Nucleus accumbens (tissue), 56 donors: Measurements from ENCODE around the gene PHOSPHO1.
A peak's percentile ranks its signal among the peaks of the same experiment; 100 is the strongest.

Source experiments
- DNase-seq, 56 donors: peaks; one replicate each; lab custom pipeline; 2025; lab: John Stamatoyannopoulos, UW

PHOSPHO1 gene

GRCh38 chr17:49223168-49223516 lies 7.4 kb downstream of the PHOSPHO1 start:
- no peak for DNase-seq

- no peak for DNase-seq
These were observed 10.6 kb downstream of the PHOSPHO1 start for GRCh38 chr17:49219987-49220386.

DNA sequence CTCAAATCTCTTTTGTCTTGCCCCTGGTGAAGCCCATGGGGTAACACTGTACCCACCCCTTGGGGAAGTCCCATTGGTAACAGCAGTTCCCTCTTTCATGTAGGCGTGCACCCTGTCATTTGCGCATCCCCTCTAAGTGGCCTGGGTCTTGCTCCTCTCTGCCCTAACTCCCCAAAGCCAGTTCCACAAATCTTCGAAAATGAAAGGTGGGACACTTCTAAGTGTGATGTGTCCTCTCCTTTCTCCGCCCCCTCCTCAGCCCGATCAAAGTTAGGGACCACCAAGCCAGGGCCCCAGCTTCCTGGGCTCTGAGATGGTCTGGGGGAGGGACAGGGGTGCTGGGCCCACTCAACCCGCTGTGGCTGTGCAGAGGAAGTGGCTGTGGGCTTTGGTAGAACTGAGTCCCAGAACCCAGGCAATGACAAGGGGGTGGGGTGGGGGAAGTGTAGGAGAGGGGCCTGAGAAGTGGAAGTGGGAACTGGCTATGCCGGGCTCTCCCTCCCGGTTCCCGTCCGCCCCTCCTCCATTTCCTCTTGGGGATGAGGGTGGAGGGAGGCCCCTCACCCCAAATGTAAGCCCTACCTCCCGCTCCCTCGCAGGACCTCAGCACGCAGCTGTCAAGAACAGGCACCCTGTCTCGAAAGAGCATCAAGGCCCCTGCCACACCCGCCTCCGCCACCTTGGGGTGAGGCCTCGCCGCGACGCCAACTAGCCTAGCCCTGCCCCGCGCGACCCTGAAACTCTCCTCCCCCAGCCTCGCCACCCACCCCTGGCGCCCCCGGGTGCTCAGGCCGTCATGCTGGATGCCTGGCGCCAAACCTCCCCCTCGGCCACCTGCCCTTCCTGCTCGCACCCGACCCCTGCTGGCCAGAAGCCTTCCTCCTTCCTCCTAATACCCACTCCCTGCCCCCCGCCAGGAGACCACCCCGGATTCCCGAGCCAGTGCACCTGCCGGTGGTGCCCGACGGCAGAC lies 11.4 kb downstream of the PHOSPHO1 start:
- peak in 9 of 56 donors; percentile 9 to 21 (median 17) for DNase-seq

DNA sequence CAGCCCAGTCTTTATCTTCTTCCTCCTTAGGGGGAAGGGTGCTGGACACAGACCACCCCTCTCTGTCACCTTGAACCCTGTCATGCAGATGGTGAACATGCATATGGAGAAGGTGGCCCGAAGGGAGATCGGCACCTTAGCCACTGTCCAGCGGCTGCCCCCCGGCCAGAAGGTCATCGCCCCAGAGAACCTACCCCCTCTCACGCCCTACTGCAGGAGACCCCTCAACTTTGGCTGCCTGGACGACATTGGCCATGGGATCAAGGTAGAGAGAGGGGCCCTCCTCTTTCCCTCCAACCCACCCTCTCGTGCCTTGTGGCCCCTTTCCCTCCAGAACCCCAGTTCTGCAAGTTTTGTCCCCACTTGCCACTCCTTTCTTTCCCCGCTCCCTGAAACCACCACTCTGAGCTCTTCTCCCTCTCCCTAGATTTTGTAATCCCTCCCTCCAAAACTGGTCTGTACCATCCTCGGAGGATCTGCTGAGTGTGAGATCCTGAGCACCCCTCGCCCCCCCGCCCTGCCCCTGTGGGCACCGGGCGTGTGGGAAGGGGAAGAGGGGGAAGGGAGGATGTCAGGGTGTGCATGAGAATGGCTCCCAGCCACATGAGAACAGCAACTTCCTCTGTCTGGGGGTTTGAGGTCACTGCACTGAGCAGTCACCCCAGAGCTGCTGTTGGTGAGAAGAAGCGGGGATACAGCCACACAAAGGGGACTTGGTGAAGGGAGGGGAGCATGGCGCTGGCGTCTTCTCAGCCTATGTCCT lies 12.8 kb downstream of the PHOSPHO1 start:
- peak in 21 of 56 donors; percentile 6 to 53 (median 16) for DNase-seq

DNA sequence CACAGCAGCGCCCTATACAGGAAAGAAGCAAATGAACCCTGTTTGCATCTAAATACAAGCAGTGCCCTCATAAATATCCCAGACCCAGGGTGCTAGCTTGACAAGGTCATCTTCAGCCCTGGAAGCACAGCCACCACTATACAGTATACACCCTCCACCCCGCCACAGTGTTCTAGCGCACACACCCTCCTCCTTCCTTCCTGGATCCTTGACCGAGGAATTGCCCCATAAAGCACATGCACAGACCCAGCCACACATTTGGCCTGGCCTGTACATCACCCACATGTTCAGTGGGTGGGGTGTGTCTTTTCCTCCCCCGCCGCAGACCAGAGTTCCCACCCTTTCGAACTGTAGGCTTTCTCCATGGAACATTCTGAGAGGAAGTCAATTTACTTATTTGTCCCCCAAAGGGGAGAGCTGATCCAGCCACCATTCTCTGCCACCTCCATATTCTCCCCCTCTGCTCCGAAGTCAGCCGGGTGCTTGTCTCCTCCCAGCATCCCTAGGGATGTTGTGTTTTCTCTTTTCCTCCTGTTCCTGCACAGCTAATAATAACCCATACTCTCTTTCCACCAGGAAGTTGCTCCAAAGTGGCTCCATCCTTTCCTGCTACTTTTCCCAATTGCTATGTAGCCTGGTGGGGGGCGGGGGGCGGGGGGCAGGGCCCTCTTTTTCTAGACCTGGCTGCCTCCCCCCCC lies 13.5 kb downstream of the PHOSPHO1 start:
- peak in 7 of 56 donors; percentile 4 to 35 (median 16) for DNase-seq

DNA sequence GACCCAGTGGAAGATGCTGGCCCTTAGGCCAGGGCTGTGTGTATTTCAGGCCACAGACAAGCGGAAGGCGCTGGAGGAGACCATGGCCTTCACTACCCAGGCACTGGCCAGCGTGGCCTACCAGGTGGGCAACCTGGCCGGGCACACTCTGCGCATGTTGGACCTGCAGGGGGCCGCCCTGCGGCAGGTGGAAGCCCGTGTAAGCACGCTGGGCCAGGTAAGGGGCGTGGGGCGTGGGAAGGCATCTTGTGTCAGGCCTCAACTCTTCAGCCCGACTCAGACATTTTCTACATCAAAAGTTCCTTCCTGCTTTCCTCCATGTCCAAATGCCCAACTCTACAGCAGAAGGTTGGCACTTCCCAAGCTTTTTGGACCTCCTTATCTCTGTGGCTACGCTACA lies 14.1 kb downstream of the PHOSPHO1 start:
- DNase-seq: no peak

- peak in 6 of 56 donors; percentile 5 to 25 (median 14) for DNase-seq
These were observed 15.8 kb downstream of the PHOSPHO1 start for GRCh38 chr17:49214676-49215360.

DNA sequence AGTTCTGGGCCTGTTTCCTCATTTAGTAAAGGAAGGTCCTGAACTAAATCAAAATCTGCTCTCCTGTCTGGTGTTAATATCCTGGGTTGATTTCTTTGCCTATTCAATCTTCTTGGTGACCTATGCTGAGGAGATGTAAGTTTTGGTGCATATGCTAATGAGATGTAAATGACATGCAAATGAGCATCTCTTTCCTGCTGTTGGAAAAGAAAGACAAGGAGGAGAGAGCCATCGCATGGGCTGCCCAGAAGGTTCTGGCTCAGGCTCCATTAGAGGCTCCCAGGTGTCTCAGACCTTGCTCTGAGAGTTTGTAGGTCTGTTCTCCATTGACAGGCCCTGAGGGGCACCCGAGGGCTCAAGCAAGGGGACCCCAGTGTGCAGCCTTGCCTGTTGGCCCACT lies 16.7 kb downstream of the PHOSPHO1 start:
- no peak for DNase-seq

- no peak for DNase-seq
These were observed 17.2 kb downstream of the PHOSPHO1 start for GRCh38 chr17:49213399-49213798.

- peak in 13 of 56 donors; percentile 5 to 46 (median 23) for DNase-seq
These were observed 20.2 kb downstream of the PHOSPHO1 start, which contains the start of the genes ABI3 and GNGT2 for GRCh38 chr17:49210158-49211029. ABI3 (plus strand) TSS chr17:49210707; CDS start chr17:49210725, 18 bp downstream. GNGT2 (minus strand) TSS chr17:49210574; CDS start chr17:49207422, 3,152 bp downstream.

DNA sequence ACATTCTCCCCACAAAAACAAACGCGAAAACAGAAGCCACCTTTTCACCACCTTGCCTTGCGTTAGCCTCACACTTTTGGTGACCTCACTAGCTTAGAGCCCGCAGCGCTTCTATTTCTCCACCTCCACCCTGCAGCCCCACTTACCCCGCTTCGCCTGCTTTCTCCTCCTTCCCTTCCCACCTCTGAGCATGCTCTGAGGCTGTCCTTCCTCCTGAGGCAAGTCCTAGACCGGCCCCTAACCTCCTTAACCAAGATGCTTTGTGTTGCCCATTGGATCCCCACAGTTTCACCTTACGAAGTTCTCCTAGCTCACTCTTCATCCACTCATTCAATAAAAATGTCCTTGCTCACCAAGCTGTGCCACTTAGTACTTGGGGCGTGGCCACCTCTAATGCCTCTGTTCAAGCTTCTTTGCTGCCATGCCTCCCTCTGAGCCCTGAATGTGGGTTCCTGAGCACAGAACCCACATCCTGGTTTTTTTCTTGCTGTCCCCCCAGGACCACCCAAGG lies 21.5 kb downstream of the PHOSPHO1 start:
- DNase-seq: no peak

DNA sequence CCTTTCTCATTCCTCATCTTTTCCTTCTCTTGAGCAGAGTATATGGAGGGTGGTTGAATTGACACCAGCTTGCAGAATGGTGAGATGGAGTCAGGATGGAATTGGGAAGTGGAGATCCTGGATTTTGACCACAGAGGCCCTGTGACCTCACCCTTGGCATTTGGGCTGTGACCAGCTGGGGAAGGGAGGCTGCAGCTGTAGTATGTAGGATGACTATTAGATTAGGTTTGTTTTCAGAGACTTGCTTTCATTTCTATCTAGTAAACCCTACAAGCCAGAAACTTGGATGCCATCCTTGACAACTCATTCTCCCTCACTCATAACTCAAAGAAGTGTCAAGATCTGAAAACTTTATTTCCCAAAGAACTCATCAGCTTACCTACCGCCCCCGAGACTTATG lies 26.1 kb downstream of the PHOSPHO1 start:
- no peak for DNase-seq

GRCh38 chr17:49203796-49204195 lies 26.8 kb downstream of the PHOSPHO1 start:
- no peak for DNase-seq

DNA sequence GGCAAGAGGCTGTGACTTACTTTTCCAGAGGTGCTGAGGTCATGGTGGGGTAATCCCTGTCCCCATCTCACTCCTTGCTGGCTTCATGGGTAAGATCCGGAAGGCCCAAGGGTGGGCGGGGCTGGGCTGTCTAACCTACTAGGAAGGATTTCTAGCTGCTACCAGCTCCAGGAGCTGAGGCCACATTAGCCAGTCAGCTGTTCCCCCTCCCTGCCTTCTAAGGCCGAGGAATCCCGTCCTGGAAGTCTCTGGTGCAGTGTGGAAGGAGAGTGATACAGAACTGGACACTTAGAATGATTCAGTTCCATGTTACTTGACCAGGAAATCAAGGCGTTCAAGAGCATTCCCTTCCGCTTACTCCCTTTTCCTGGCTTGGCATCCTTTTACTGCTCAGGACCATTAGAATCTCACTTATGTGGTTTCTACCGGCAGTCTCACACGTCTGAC lies 29.1 kb downstream of the PHOSPHO1 start:
- DNase-seq: no peak

DNA sequence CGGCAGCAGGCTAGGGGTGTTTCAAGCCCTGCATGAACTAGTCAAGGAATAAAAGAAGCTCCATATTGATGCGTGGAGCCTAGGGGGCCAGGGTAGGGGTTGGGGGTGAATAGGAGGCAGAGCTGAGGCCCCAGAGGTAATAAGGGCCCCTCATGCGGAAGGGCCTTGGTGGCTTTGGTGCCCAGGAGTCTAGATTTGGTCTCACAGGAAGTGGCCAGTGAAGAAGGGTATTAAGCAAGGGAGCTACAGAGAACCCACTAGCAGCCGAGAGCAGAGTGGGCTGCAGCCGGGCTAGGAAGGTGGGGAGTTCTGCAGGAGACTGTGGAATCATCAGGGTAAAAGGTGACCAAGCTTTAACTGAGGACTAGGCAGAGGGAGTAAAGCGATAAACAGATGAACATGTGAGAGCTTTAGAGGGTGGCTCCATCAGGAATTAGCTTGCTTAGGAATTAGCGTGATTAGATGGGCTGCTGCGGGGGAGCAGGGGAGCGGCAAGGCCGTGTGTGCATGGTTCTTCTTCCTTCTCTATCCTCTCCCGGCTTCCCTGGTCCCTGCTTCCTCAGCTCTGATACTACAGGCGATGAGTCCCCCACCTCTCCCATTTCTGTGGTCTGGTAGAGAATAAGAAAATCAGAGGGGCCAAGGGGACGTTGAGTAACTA lies 30.0 kb downstream of the PHOSPHO1 start:
- DNase-seq: no peak

- no peak for DNase-seq
These were observed 32.4 kb downstream of the PHOSPHO1 start for GRCh38 chr17:49198211-49198610.

DNA sequence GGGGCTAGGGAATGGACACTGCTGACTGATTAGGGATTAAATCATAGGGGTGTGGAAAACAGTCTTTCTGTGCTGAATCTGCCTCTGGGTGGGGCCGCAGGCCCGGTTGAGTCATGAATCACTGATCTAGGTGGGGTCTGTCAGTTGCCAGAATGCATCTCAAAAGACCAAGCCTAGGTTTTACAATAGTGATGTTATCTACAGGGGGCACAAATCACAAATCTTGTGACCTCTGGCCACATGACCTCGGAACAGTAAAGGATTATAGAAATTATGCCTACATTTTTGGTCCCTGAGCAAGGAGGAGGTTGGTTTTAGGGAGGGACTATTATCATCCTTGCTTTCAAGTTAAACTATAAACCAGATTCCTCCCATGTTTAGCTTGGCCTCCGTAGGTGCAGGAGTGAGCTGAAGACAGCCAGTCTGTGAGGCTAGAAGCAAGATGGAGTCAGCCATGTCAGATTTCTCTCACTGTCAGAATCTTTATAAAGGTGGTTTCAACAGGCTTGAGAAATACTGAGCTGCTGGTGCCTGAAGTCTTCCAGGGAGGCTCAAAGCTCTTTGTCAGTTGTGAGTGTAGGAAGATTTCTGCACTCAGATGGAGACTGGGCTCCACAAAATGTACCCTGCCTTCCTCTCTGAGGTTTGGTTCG lies 33.1 kb downstream of the PHOSPHO1 start:
- DNase-seq: no peak

DNA sequence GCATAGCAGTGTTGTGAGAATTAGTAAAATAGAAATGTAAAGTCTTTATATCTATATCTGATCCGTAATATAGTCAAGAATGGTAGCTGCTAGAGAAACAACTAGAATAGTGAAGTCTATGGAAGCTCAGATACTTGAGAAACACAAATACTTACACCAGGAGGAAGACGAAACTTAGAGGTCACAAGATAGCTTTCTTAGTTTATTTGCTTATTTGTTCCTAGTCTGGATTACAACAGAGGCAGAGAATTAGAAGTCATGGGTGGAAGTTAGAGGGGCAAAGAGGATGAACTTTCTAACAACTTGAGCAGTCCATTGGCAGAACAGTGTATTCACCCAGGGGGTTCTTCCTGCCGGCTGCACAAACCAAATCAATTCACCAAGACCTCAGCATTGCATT lies 34.1 kb downstream of the PHOSPHO1 start:
- no peak for DNase-seq
